Sigmoid colon (tissue), 7 donors: ENCODE measurements around the gene GOLGA8T. TPM values are rescaled to one million over a fixed set of nuclear protein-coding genes. Genes with fewer than 3 reads are reported as not detected.
"Not testable (repeated sequence)": the region's sequence is repeated elsewhere in the genome, so short reads cannot be mapped to it uniquely, and the experiment has no call there.

ENCODE experiments used
- DNase-seq: peaks from one replicate; pipeline ENCODE4 v3.0.0-alpha.2; 2019
- H3K27ac ChIP-seq, 4 donors: fragments of 200-600 bp; sonication (generic); one replicate each; pipeline ENCODE4 v1.5.1; 2016 to 2019; ENCODE audit warnings: mild to moderate bottlenecking in 1 of 4
- H3K27me3 ChIP-seq, 3 donors: fragments of 200-600 bp; sonication (generic); one replicate each; pipeline ENCODE4 v1.5.1; 2019; ENCODE audit warnings: mild to moderate bottlenecking in 1 of 3
- H3K36me3 ChIP-seq, 4 donors: fragments of 200-600 bp; sonication (generic); one replicate each; pipeline ENCODE4 v1.5.1; 2016 to 2019
- H3K4me1 ChIP-seq, 4 donors: fragments of 200-600 bp; sonication (generic); one replicate each; pipeline ENCODE4 v1.5.1; 2017 to 2019
- H3K4me3 ChIP-seq, 4 donors: fragments of 200-600 bp; sonication (generic); one replicate each; pipeline ENCODE4 v1.5.1; 2017 to 2019; ENCODE audit warnings: mild to moderate bottlenecking in 2 of 4, moderate library complexity in 1 of 4
- H3K9me3 ChIP-seq, 4 donors: fragments of 200-600 bp in 3 of 4; sonication (generic) in 3 of 4; one replicate each; pipeline versions ENCODE4 v1.5.1 to v1.6.1; 2013 to 2019
- whole genome bisulfite sequencing, 2 donors: extraction: QIAGEN DNeasy Blood & Tissue Kit; methylation state at CpG; one replicate each; pipeline ENCODE4 v1.1.7; 2013; 5-methylcytosine and 5-hydroxymethylcytosine counted together
- intact Hi-C: fragments of 100-400 bp; cut with DNase I; formaldehyde crosslinking; loops from one replicate; pipeline ENCODE4 v1.15.1; 2023
- polyA plus RNA-seq, 3 donors: library from polyadenylated mRNA; stranded (reverse); fragments of 200-250 nt; gene quantifications; one replicate each; pipeline ENCODE4 v1.2.3, GENCODE V29; 2013
- total RNA-seq, 4 donors: library from RNA; depleted of rRNA; stranded (reverse); fragments of >200 nt; gene quantifications; one replicate each; pipeline ENCODE4 v1.1.0, GENCODE V29; 2016
- donor health status: healthy with polysubstance abuse.
- donor health status: Bipolar disorder and iron deficiency.
- donor health status: healthy.

Gene GOLGA8T
- total and polyA plus RNA-seq, 7 donors, result 0.12 to 0.49 TPM; not detected in 5

- H3K27me3 ChIP-seq, H3K4me1 ChIP-seq, H3K27ac ChIP-seq, H3K9me3 ChIP-seq, H3K4me3 ChIP-seq, intact Hi-C loops, H3K36me3 ChIP-seq, DNase-seq: not testable (repeated sequence)
- WGBS, 2 donors, result no CpG with 5 or more reads among the region's 2 CpGs
These were observed 33.0 kb downstream of the GOLGA8T start for GRCh38 chr15:30167886-30168285.

GRCh38 chr15:30171452-30171851 is 36.6 kb downstream of the GOLGA8T start:
- intact Hi-C loops, DNase-seq: not testable (repeated sequence)
- no CpG with 5 or more reads among the region's 7 CpGs for WGBS, 2 donors

GRCh38 chr15:30173041-30173608 is 38.3 kb downstream of the GOLGA8T start:
- intact Hi-C loops, H3K9me3 ChIP-seq, H3K36me3 ChIP-seq, H3K27ac ChIP-seq, H3K4me3 ChIP-seq, H3K4me1 ChIP-seq, H3K27me3 ChIP-seq: not testable (repeated sequence)
- whole genome bisulfite sequencing, 2 donors, result 8 to 14% methylated on average over 8 of the region's 11 CpGs
- peak; percentile 60 for DNase-seq

More at GRCh38 chr15:30171452-30171851, 36.6 kb downstream of the GOLGA8T start:
- not testable (repeated sequence) for H3K27me3 ChIP-seq, H3K4me1 ChIP-seq, H3K36me3 ChIP-seq, H3K27ac ChIP-seq, H3K9me3 ChIP-seq, H3K4me3 ChIP-seq

- WGBS, 2 donors, result 93 to 94% methylated on average over 5 of the region's 6 CpGs
- H3K9me3 ChIP-seq, H3K4me3 ChIP-seq, H3K27me3 ChIP-seq, H3K36me3 ChIP-seq, intact Hi-C loops, H3K4me1 ChIP-seq, H3K27ac ChIP-seq: not testable (repeated sequence)
- DNase-seq, result peak; percentile 27
These were observed 40.4 kb downstream of the GOLGA8T start for GRCh38 chr15:30175291-30175690.

- intact Hi-C loops, H3K9me3 ChIP-seq, H3K4me1 ChIP-seq, H3K27ac ChIP-seq, H3K27me3 ChIP-seq, DNase-seq, H3K36me3 ChIP-seq, H3K4me3 ChIP-seq: not testable (repeated sequence)
- WGBS, 2 donors, result 68% methylated on average over 2 of the region's 3 CpGs; no CpG with 5 or more reads in 1 of the 2 donors
These were observed 41.8 kb downstream of the GOLGA8T start for GRCh38 chr15:30176613-30177012.

- H3K27me3 ChIP-seq, H3K36me3 ChIP-seq, DNase-seq, H3K9me3 ChIP-seq, H3K4me3 ChIP-seq, H3K4me1 ChIP-seq, intact Hi-C loops, H3K27ac ChIP-seq: not testable (repeated sequence)
These were observed 45.0 kb downstream of the GOLGA8T start for GRCh38 chr15:30179814-30180213.

GRCh38 chr15:30185495-30185894 is 50.6 kb downstream of the GOLGA8T start:
- intact Hi-C loops, H3K4me1 ChIP-seq, H3K9me3 ChIP-seq, H3K27me3 ChIP-seq, H3K27ac ChIP-seq, H3K4me3 ChIP-seq, DNase-seq, H3K36me3 ChIP-seq: not testable (repeated sequence)
- no CpG with 5 or more reads among the region's 7 CpGs for WGBS, 2 donors

- H3K36me3 ChIP-seq, H3K4me3 ChIP-seq, H3K27me3 ChIP-seq, DNase-seq, H3K27ac ChIP-seq, intact Hi-C loops, H3K9me3 ChIP-seq, H3K4me1 ChIP-seq: not testable (repeated sequence)
- WGBS, 2 donors, result 24 to 74% methylated on average over 2 of the region's 3 CpGs
These were observed 52.6 kb downstream of the GOLGA8T start for GRCh38 chr15:30187429-30187828.

- H3K27ac ChIP-seq, H3K4me1 ChIP-seq, intact Hi-C loops, H3K36me3 ChIP-seq, H3K9me3 ChIP-seq, H3K4me3 ChIP-seq, H3K27me3 ChIP-seq: not testable (repeated sequence)
- WGBS, 2 donors, result 38 to 70% methylated on average over 1 of the region's 1 CpG
- DNase-seq, result peak; percentile 14
These were observed 54.9 kb downstream of the GOLGA8T start for GRCh38 chr15:30189754-30190153.

GRCh38 chr15:30191143-30191542 is 56.3 kb downstream of the GOLGA8T start:
- H3K27ac ChIP-seq, H3K9me3 ChIP-seq, H3K27me3 ChIP-seq, H3K36me3 ChIP-seq, intact Hi-C loops, H3K4me3 ChIP-seq, H3K4me1 ChIP-seq, DNase-seq: not testable (repeated sequence)
- 7% methylated on average over 6 to 7 of the region's 23 CpGs for WGBS, 2 donors

- DNase-seq, H3K9me3 ChIP-seq, H3K4me3 ChIP-seq, H3K4me1 ChIP-seq, H3K36me3 ChIP-seq, H3K27ac ChIP-seq, intact Hi-C loops: not testable (repeated sequence)
- WGBS, 2 donors, result 1 to 5% methylated on average over 16 of the region's 37 CpGs
- H3K27me3 ChIP-seq, result peaks cover 0 to 10% (median 0%) of the 10 kb centered on the region in 3 donors
These were observed 56.8 kb downstream of the GOLGA8T start for GRCh38 chr15:30191639-30192038.

- H3K4me3 ChIP-seq, intact Hi-C loops, H3K4me1 ChIP-seq, H3K27ac ChIP-seq, H3K36me3 ChIP-seq, H3K9me3 ChIP-seq, DNase-seq: not testable (repeated sequence)
- whole genome bisulfite sequencing, 2 donors, result 0 to 2% methylated on average over 21 to 22 of the region's 53 CpGs
- H3K27me3 ChIP-seq, result peaks cover 0 to 10% (median 0%) of the 10 kb centered on the region in 3 donors
These were observed 57.4 kb downstream of the GOLGA8T start for GRCh38 chr15:30192119-30192745.

GRCh38 chr15:30192892-30193291 is 58.0 kb downstream of the GOLGA8T start:
- H3K27me3 ChIP-seq, result peaks cover 0 to 10% (median 0%) of the 10 kb centered on the region in 3 donors
- H3K27ac ChIP-seq, intact Hi-C loops, H3K36me3 ChIP-seq, H3K4me1 ChIP-seq, H3K4me3 ChIP-seq, H3K9me3 ChIP-seq, DNase-seq: not testable (repeated sequence)
- WGBS, 2 donors, result 22 to 26% methylated on average over 3 of the region's 9 CpGs
